GM10266 (cell line): Measurements from ENCODE around the gene FAM227A.

Source experiments
- DNase-seq: peaks from one replicate; pipeline ENCODE4 v3.0.0; 2012; ENCODE audit errors: extremely low spot score
- TF ChIP-seq, protein P1 (sequence below): IDR thresholded peaks from 2 replicates; pipeline ENCODE4 v1.5.1; 2012; ENCODE audit warnings: mild to moderate bottlenecking, low read depth; ENCODE audit not compliant: control insufficient read depth, insufficient read depth; ENCODE audit errors: missing control alignments

Gene FAM227A

DNA sequence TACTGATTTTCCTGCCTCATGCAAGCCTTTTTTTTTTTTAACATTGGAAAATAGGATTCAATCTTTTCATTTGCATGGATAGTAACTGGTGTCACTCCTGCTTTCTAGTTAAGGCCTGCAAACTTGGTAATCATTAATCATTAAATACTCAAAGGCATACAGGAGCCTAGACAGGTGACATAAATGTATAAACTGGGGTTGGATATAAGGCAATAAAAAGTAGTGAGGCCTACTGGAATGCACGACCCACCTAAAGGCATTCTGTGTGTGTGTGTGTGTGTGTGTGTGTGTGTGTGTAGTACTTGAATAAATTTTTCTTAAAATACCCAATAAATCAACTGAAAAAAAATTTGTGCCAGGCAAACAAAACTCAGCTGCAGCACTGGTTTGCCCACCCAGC, 33.5 kb upstream of the FAM227A start:
- DNase-seq: no peak
- TF ChIP-seq, protein P1, sequence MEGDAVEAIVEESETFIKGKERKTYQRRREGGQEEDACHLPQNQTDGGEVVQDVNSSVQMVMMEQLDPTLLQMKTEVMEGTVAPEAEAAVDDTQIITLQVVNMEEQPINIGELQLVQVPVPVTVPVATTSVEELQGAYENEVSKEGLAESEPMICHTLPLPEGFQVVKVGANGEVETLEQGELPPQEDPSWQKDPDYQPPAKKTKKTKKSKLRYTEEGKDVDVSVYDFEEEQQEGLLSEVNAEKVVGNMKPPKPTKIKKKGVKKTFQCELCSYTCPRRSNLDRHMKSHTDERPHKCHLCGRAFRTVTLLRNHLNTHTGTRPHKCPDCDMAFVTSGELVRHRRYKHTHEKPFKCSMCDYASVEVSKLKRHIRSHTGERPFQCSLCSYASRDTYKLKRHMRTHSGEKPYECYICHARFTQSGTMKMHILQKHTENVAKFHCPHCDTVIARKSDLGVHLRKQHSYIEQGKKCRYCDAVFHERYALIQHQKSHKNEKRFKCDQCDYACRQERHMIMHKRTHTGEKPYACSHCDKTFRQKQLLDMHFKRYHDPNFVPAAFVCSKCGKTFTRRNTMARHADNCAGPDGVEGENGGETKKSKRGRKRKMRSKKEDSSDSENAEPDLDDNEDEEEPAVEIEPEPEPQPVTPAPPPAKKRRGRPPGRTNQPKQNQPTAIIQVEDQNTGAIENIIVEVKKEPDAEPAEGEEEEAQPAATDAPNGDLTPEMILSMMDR: no peak

DNA sequence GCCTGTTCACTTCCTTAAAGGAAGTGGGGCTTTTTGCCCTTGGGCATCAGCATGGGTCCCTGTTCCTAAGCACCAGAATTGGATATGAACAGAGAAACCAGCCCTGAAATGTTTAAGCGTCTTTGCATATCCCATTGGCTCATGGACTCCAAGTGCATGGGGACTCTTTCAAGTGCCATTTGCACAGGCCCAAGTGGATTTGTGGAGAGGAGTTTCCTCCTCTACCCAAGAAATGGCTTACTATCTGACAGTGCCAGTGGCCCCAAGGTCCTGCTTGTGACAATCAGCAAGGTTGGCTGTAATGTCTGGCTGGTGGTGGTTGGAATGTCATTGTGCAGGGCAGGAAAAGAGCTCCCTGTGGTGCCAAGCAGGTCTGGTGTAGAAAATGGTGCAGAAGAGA, 29.6 kb upstream of the FAM227A start:
- no peak for DNase-seq
- TF ChIP-seq, protein P1: no peak

DNA sequence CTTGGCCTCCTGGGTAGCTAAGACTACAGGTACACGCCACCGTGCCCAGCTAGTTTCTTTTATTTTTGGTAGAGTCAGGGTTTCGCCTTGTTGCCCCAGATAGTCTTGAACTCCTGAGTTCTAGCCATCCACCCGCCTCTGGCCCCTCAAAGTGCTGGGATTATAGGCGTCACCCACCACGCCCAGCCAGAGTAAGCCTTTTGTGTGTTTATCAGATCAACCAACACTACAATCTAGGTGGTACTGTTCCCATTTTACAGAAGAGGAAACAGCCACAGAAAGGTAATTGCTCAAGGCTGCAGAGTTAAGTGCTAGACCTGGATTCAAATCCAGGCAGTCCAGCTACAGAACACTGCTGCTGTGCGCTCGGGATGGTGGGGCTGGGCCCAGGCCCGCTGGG, 28.7 kb upstream of the FAM227A start:
- TF ChIP-seq, protein P1: no peak
- no peak for DNase-seq

DNA sequence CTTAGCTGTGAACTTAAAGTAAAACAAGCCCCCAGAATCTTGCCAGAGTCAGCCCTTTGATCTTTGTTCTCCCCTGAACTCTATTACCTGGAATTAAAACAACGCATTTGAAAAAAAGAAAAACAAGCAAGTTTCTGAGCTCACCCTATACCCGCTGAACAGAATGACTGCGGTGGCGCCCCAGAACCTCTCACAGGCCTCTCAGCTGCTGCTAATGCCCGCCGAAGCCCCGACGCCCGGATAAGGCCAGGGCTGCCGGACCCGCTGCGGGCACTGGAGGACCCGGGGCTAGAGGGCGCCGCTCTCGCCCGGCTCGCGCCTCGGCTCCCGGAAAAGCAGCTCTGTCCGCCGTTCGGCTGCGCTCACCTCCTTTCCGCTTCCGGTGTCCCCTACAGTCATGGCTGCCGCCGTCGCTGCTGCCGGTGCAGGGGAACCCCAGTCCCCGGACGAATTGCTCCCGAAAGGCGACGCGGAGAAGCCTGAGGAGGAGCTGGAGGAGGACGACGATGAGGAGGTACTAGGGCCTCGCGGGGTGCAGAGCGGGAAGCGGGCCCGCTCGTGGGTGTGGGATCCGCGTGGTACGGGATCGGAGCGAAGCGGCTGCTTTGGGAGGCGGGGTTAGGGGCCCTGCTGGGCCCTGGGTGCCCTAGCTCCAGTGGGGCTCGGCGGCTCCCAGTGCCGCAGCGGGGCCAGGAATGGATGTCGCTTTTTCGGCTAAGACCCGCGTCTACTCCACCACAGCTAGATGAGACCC, 25.6 kb upstream of the FAM227A start, which contains the start of gene TOMM22:
TSS of gene TOMM22 (plus strand) at position 376 of the 754 bp plus-strand sequence. CDS start at position 398, 22 bp downstream.
- DNase-seq: peak; percentile 93
- TF ChIP-seq, protein P1: peak; percentile 91

GRCh38 chr22:38675833-38676232, 19.6 kb upstream of the FAM227A start:
- TF ChIP-seq, protein P1: no peak
- DNase-seq: no peak

- DNase-seq: no peak
- TF ChIP-seq, protein P1: no peak
Observed at GRCh38 chr22:38674888-38675287, 18.7 kb upstream of the FAM227A start.
